Smooth muscle cell (in vitro differentiated cells): ENCODE measurements around the gene LTC4S. TPM values are rescaled to one million over a fixed set of nuclear protein-coding genes. Genes with fewer than 3 reads are reported as not detected.
"Not testable (repeated sequence)": the region's sequence is repeated elsewhere in the genome, so short reads cannot be mapped to it uniquely, and the experiment has no call there.

Experiments used
- DNase-seq: peaks from one replicate; lab custom pipeline; 2025; ENCODE audit not compliant: unreplicated experiment; lab: John Stamatoyannopoulos, UW
- H2AFZ ChIP-seq: fragments of 200-600 bp; sonication (generic); 2 replicates; pipeline ENCODE4 v1.6.0; 2016; ENCODE audit warnings: antibody characterized with exemption, low read depth, mild to moderate bottlenecking
- H3F3A ChIP-seq: fragments of 200-600 bp; sonication (generic); 2 replicates; pipeline ENCODE4 v1.6.0; 2017; ENCODE audit warnings: antibody characterized with exemption, low read depth
- H3K27ac ChIP-seq: fragments of 200-600 bp; sonication (generic); 2 replicates; pipeline ENCODE4 v1.5.1; 2016; ENCODE audit warnings: low read depth, mild to moderate bottlenecking
- H3K27me3 ChIP-seq: fragments of 200-600 bp; sonication (generic); 2 replicates; pipeline ENCODE4 v1.6.1; 2016; ENCODE audit warnings: low read depth, mild to moderate bottlenecking
- H3K36me3 ChIP-seq: fragments of 200-600 bp; sonication (generic); 2 replicates; pipeline ENCODE4 v1.5.1; 2016; ENCODE audit warnings: low read depth
- H3K4me1 ChIP-seq: fragments of 200-600 bp; sonication (generic); 2 replicates; pipeline ENCODE4 v1.5.1; 2016; ENCODE audit warnings: low read depth
- H3K4me2 ChIP-seq: fragments of 200-600 bp; sonication (generic); 2 replicates; pipeline ENCODE4 v1.6.0; 2016; ENCODE audit warnings: mild to moderate bottlenecking
- H3K4me3 ChIP-seq: fragments of 200-600 bp; sonication (generic); 2 replicates; pipeline ENCODE4 v1.5.1; 2016; ENCODE audit warnings: mild to moderate bottlenecking
- H3K79me2 ChIP-seq: fragments of 200-600 bp; sonication (generic); 2 replicates; pipeline ENCODE4 v1.6.0; 2016; ENCODE audit warnings: low read depth, mild to moderate bottlenecking
- H3K9ac ChIP-seq: fragments of 200-600 bp; sonication (generic); 2 replicates; pipeline ENCODE4 v1.6.0; 2016; ENCODE audit warnings: low read depth
- H3K9me3 ChIP-seq: fragments of 200-600 bp; sonication (generic); replicated peaks from 2 replicates; pipeline ENCODE4 v1.5.1; 2016; ENCODE audit warnings: low read depth
- H4K20me1 ChIP-seq: fragments of 200-600 bp; sonication (generic); 2 replicates; pipeline ENCODE4 v1.6.0; 2016; ENCODE audit warnings: low read depth
- CTCF ChIP-seq: fragments of 200-600 bp; sonication (generic); IDR thresholded peaks from 2 replicates; pipeline ENCODE4 v1.5.1; 2017; ENCODE audit warnings: borderline replicate concordance, mild to moderate bottlenecking, antibody characterized with exemption; ENCODE audit not compliant: insufficient read depth, poor library complexity, severe bottlenecking
- WGBS: methylation state at CpG from one replicate; pipeline ENCODE4 v1.1.7; 2016; ENCODE audit warnings: low lambda C conversion rate; 5-methylcytosine and 5-hydroxymethylcytosine counted together
- polyA plus RNA-seq: library from polyadenylated mRNA; unstranded; fragments of >200 nt; fragmentation: Nextera tagmentation; extraction: Ambion mirVana; gene quantifications from 2 replicates; pipeline ENCODE4 v1.2.1, GENCODE V29; 2016
- total RNA-seq: library from RNA; depleted of rRNA; stranded (reverse); fragments of >200 nt; gene quantifications from 2 replicates; pipeline ENCODE4 v1.2.3, GENCODE V29; 2014

LTC4S gene
- total and polyA plus RNA-seq, 2 experiments from 2014 or later = not detected

GRCh38 chr5:179833709-179834070 lies 39.9 kb downstream of the LTC4S start:
- Histone ChIP-seq H3K4me3 (no peak overlapping the region), H4K20me1 (peaks cover 47% of the 10 kb centered on the region), H3K4me1 (no peaks in the 10 kb centered on the region), H3K36me3 (peaks cover 11% of the 10 kb centered on the region), H3K4me2 (no peak overlapping the region), H3K27ac (no peak overlapping the region), H3F3A (peaks cover 13% of the 10 kb centered on the region), H3K9ac (no peak overlapping the region), H3K27me3 (no peaks in the 10 kb centered on the region), H3K79me2 (peaks cover 10% of the 10 kb centered on the region), H3K9me3 (no peaks in the 10 kb centered on the region), H2AFZ (no peak overlapping the region)
- 95% methylated on average over 3 of the region's 3 CpGs for WGBS
- no peak for TF ChIP-seq CTCF
- no peak for DNase-seq

GRCh38 chr5:179834120-179834519 lies 40.3 kb downstream of the LTC4S start:
- TF ChIP-seq CTCF = no peak
- Histone ChIP-seq H3K9ac (no peak overlapping the region), H3K4me2 (no peak overlapping the region), H3K4me3 (no peak overlapping the region), H3F3A (peaks cover 13% of the 10 kb centered on the region), H4K20me1 (peaks cover 42% of the 10 kb centered on the region), H3K36me3 (peaks cover 11% of the 10 kb centered on the region), H3K27ac (no peak overlapping the region), H3K4me1 (no peaks in the 10 kb centered on the region), H3K27me3 (no peaks in the 10 kb centered on the region), H3K79me2 (peaks cover 6% of the 10 kb centered on the region), H3K9me3 (no peaks in the 10 kb centered on the region), H2AFZ (no peak overlapping the region)
- no peak for DNase-seq
- WGBS = 97% methylated on average over 8 of the region's 8 CpGs

GRCh38 chr5:179834871-179835270 lies 41.1 kb downstream of the LTC4S start:
- H3K27ac ChIP-seq, H3K4me1 ChIP-seq, H2AFZ ChIP-seq, H3K79me2 ChIP-seq, H3K27me3 ChIP-seq, H3K4me2 ChIP-seq, H3K9me3 ChIP-seq, H3K9ac ChIP-seq, H3K4me3 ChIP-seq, DNase-seq: not testable (repeated sequence)
- H3F3A ChIP-seq = peaks cover 13% of the 10 kb centered on the region
- H4K20me1 ChIP-seq = peaks cover 41% of the 10 kb centered on the region
- H3K36me3 ChIP-seq = peaks cover 11% of the 10 kb centered on the region
- 98% methylated on average over 18 of the region's 28 CpGs for WGBS

GRCh38 chr5:179836225-179837019 lies 42.6 kb downstream of the LTC4S start:
- Histone ChIP-seq H4K20me1 (peaks cover 41% of the 10 kb centered on the region), H3K79me2 (no peaks in the 10 kb centered on the region), H3K4me1 (no peaks in the 10 kb centered on the region), H3K36me3 (peaks cover 7% of the 10 kb centered on the region), H3K9me3 (no peaks in the 10 kb centered on the region), H3F3A (peaks cover 13% of the 10 kb centered on the region), H3K27me3 (no peaks in the 10 kb centered on the region), H3K4me2 (no peak overlapping the region), H3K4me3 (no peak overlapping the region), H3K27ac (no peak overlapping the region), H2AFZ (no peak overlapping the region), H3K9ac (no peak overlapping the region)
- WGBS = 95% methylated on average over 19 of the region's 19 CpGs
- DNase-seq = no peak
- no peak for TF ChIP-seq CTCF
